Effector CD8-positive, alpha-beta T cell (primary cell): ENCODE measurements around the gene DDX51.

Source experiments
- DNase-seq: peaks from one replicate; lab custom pipeline; 2025; lab: John Stamatoyannopoulos, UW

Gene DDX51

GRCh38 chr12:132167611-132168310, 23.6 kb upstream of the DDX51 start:
- DNase-seq: no peak

GRCh38 chr12:132166801-132167591, 22.9 kb upstream of the DDX51 start:
- DNase-seq: no peak

GRCh38 chr12:132166093-132166492, 22.0 kb upstream of the DDX51 start:
- DNase-seq: no peak

GRCh38 chr12:132165584-132165983, 21.5 kb upstream of the DDX51 start:
- no peak for DNase-seq

- DNase-seq: no peak
Observed at GRCh38 chr12:132164426-132164825, 20.3 kb upstream of the DDX51 start.

GRCh38 chr12:132163911-132164288, 19.8 kb upstream of the DDX51 start:
- no peak for DNase-seq

- no peak for DNase-seq
Observed at GRCh38 chr12:132163041-132163910, 19.2 kb upstream of the DDX51 start.

GRCh38 chr12:132162508-132163031, 18.5 kb upstream of the DDX51 start:
- no peak for DNase-seq

- no peak for DNase-seq
Observed at GRCh38 chr12:132161796-132162507, 17.8 kb upstream of the DDX51 start.

GRCh38 chr12:132161036-132161781, 17.1 kb upstream of the DDX51 start:
- no peak for DNase-seq

GRCh38 chr12:132160601-132161035, 16.5 kb upstream of the DDX51 start:
- DNase-seq: no peak

GRCh38 chr12:132160016-132160415, 15.9 kb upstream of the DDX51 start:
- DNase-seq: no peak

- no peak for DNase-seq
Observed at GRCh38 chr12:132159555-132160003, 15.5 kb upstream of the DDX51 start.

- DNase-seq: no peak
Observed at GRCh38 chr12:132158677-132159554, 14.8 kb upstream of the DDX51 start.

GRCh38 chr12:132157733-132158409, 13.8 kb upstream of the DDX51 start:
- no peak for DNase-seq

GRCh38 chr12:132156573-132157325, 12.6 kb upstream of the DDX51 start:
- DNase-seq: no peak

- DNase-seq: no peak
Observed at GRCh38 chr12:132155771-132156572, 11.9 kb upstream of the DDX51 start.
